Measurements from ENCODE around the gene SGSM1.

Gene SGSM1

DNA sequence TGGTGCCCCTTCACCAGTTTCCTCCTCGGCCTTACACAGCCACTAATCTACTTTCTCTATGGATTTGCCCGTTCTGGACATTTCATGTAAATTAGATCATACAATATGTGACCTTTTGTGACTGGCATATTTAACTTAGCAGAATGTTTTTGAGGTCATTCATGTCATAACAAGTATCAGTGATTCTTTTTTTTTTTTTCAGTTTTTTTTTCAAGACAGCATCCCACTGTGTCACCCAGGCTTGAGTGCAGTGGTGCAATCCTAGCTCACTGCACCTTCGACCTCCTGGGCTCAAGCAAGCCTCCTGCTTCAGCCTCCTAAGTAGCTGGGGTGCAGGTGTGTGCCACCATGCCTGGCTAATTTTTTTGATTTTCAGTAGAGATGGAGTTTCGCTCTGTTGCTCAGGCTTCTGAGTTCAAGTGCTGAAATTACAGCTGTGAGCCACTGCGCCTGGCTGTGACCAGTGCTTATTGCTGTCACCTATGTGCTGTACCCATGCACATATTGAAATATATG is 169.2 kb downstream of the SGSM1 start:
- no peak for DNase-seq (ENCODE audit: low read depth in 3 of 3, low spot score in 1 of 3)

DNA sequence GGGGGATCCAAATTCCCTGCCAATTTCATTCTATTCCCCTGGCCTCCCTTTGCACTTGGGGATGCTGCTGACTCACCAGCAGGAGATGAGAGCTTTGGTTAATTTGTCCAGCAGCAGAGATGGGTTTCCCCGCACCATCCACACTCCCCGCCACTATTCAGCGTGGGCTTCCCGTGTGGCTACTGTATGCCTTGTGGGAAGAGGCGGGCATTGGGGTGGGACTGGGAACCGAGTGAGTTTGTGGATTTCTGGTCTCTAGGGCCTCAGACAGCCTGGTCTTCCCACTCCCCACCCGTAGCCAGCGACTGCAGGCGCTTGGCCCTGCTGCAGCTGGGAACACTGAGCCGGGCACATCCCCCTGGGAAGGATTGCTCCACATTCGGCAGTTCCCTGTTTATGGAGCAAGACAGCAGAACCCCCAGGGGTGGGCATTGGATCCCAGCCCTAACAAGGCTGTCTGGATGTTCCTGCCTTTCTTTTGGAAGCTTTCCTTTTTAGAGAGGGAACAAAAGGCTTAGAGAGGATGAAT is 169.9 kb downstream of the SGSM1 start:
- no peak for DNase-seq (ENCODE audit: low read depth in 3 of 3, low spot score in 1 of 3)

DNA sequence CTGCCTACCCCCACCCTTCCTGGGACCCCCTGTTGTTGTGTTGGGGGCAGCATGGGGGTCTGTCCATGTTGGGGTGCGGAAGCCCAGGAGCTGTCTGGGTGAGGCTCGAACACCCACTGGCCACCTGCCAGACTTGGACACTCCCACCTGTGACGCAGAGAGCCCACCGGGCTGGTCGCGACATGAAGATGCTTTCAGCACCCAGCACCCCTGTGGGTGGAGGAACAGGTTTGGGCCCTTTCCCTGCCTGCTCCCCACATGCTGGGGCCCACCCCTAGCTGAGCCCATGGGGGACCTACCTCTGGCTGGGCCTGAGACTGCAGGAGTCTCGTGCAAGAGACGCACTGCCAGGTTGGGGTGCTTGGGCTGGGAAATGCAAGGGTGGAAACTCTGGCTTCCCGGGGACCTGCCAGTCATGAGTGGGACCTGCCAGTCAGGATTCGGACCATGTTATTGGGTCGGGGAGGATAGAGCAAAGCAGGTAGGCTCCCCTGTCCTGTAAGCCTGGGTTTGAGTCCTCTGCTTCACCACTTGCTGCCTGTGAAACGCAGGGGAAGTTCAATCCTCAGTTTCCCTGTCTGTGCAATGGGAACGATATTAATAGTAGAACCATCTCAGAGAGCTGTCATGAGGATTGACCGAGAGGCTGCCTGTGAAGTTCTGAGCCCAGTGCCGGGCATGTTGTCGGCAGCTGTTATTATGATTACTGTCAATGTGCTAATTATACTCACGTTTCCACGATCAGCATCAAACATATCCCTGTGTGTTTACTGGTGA is 170.6 kb downstream of the SGSM1 start:
- DNase-seq (ENCODE audit: low read depth in 3 of 3, low spot score in 1 of 3): no peak
